Esophagus muscularis mucosa (tissue), 4 donors: ENCODE measurements around the gene PRPSAP1.

Experiments used
- EP300 ChIP-seq: sonication (generic); formaldehyde crosslinking; IDR thresholded peaks from one replicate; pipeline ENCODE4 v1.6.1; 2017; ENCODE audit warnings: antibody characterized with exemption
- POLR2A ChIP-seq: fragments of 450-650 bp; IDR thresholded peaks from one replicate; pipeline ENCODE4 v1.6.1; 2017; ENCODE audit warnings: antibody characterized with exemption, moderate library complexity, mild to moderate bottlenecking, low read depth
- TF ChIP-seq, protein P1 (sequence below), 3 experiments: fragments of 200-600 bp in 2 of 3; fragments of 450-650 bp in 1 of 3; sonication (generic) in 2 of 3; IDR thresholded peaks; one replicate each; pipeline ENCODE4 v1.5.1; 2017 to 2019; ENCODE audit warnings: antibody characterized with exemption in 3 of 3, mild to moderate bottlenecking in 2 of 3, moderate library complexity in 1 of 3

DNA sequence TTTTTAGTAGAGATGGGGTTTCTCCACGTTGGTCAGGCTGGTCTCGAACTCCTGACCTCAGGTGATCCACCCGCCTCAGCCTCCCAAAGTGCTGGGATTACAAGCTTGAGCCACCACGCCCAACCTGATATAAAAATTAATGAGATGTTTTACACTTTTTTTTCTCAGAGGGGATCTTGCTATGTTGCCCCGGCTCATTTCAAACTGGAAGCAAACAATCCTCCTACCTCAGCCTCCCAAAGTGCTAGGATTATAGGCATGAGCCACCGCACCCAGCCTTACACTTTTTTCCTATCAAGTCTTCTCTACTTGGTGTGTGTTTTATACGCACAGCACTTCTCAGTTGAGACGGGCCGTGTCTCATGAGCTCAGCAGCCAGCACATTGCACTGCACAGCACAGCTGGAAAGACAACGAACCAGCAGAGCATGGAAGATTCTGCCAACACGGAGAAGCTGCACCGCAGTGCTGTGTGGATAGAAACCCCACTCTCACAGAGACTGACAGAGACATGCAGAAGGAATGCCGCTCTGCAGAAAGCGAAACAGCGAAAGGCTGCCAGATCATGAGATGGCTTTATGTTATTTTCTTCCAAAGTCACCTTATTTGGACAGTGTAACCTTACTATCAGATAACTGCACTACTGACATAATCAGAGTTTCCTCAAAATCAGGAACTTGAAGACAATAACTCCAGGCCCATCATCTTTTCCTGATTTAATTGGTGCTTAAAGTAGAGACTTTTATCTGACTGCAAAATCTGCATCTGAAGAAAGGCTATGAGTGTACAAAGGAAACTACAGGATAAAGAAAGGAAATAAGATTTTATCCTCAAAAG is 39.1 kb downstream of the PRPSAP1 start:
- TF ChIP-seq POLR2A (no peak), EP300 (no peak)
- TF ChIP-seq, protein P1, sequence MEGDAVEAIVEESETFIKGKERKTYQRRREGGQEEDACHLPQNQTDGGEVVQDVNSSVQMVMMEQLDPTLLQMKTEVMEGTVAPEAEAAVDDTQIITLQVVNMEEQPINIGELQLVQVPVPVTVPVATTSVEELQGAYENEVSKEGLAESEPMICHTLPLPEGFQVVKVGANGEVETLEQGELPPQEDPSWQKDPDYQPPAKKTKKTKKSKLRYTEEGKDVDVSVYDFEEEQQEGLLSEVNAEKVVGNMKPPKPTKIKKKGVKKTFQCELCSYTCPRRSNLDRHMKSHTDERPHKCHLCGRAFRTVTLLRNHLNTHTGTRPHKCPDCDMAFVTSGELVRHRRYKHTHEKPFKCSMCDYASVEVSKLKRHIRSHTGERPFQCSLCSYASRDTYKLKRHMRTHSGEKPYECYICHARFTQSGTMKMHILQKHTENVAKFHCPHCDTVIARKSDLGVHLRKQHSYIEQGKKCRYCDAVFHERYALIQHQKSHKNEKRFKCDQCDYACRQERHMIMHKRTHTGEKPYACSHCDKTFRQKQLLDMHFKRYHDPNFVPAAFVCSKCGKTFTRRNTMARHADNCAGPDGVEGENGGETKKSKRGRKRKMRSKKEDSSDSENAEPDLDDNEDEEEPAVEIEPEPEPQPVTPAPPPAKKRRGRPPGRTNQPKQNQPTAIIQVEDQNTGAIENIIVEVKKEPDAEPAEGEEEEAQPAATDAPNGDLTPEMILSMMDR (IDR thresholded peaks at IDR 0.05): no peak
